COLO829 (cell line): ENCODE data around the gene SBNO2.
A peak's percentile ranks its signal among the peaks of the same experiment; 100 is the strongest.

Source experiments
- DNase-seq: peaks from one replicate; pipeline ENCODE4 v3.0.0; 2012; ENCODE audit warnings: low spot score

SBNO2 gene, protein sequence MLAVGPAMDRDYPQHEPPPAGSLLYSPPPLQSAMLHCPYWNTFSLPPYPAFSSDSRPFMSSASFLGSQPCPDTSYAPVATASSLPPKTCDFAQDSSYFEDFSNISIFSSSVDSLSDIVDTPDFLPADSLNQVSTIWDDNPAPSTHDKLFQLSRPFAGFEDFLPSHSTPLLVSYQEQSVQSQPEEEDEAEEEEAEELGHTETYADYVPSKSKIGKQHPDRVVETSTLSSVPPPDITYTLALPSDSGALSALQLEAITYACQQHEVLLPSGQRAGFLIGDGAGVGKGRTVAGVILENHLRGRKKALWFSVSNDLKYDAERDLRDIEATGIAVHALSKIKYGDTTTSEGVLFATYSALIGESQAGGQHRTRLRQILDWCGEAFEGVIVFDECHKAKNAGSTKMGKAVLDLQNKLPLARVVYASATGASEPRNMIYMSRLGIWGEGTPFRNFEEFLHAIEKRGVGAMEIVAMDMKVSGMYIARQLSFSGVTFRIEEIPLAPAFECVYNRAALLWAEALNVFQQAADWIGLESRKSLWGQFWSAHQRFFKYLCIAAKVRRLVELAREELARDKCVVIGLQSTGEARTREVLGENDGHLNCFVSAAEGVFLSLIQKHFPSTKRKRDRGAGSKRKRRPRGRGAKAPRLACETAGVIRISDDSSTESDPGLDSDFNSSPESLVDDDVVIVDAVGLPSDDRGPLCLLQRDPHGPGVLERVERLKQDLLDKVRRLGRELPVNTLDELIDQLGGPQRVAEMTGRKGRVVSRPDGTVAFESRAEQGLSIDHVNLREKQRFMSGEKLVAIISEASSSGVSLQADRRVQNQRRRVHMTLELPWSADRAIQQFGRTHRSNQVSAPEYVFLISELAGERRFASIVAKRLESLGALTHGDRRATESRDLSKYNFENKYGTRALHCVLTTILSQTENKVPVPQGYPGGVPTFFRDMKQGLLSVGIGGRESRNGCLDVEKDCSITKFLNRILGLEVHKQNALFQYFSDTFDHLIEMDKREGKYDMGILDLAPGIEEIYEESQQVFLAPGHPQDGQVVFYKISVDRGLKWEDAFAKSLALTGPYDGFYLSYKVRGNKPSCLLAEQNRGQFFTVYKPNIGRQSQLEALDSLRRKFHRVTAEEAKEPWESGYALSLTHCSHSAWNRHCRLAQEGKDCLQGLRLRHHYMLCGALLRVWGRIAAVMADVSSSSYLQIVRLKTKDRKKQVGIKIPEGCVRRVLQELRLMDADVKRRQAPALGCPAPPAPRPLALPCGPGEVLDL (N-terminal part only)

DNA sequence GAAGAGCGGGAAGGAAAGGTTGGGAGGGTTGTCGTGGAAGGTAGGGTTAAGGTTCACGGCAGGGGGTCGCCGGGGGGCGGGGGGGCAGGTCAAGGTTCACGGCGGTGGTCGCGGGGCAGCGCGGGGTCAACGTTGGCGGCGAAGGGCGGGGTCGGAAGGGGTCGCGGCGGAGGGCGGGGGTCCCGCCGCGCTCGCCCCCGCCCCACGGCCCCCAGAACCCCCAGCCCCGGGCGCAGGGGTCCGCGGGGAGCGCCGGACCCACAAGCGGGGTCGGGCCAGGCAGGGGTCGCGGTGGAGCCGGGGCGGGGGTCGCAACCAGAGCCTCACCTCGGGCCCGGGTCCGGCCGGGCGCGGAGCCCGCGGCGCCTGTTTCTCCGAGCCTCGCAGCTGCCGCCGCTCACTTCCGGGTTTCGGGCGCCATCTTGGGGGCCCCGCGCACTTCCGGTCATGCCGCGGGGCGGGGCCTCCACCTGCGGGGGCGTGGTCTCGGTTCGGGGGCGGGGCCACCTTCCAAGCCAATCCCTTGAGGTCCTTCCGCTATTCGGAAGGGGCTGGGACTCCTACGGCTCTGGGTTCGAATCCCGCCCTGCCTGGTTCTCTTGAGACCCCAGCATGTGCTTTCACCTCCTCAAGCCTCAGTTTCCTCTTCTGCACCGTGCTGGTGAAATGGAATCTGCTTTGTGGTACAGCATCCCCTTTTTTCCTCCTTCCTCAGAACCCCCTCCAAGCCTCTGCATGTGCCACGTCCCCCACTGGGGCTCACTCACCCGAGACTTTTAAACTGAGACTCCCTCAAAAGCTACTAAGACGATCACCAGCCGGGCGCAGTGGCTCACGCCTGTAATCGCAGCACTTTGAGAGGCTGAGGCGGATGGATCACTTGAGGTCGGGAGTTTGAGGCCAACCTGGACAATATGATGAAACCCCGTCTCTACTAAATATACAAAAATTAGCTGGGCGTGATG, at the start of gene SBNO2:
Gene SBNO2 (minus strand): TSS at position 424 of the 965 bp plus-strand sequence. CDS start 19,992 bp downstream, outside the sequence.
- peak; percentile 95 for DNase-seq

DNA sequence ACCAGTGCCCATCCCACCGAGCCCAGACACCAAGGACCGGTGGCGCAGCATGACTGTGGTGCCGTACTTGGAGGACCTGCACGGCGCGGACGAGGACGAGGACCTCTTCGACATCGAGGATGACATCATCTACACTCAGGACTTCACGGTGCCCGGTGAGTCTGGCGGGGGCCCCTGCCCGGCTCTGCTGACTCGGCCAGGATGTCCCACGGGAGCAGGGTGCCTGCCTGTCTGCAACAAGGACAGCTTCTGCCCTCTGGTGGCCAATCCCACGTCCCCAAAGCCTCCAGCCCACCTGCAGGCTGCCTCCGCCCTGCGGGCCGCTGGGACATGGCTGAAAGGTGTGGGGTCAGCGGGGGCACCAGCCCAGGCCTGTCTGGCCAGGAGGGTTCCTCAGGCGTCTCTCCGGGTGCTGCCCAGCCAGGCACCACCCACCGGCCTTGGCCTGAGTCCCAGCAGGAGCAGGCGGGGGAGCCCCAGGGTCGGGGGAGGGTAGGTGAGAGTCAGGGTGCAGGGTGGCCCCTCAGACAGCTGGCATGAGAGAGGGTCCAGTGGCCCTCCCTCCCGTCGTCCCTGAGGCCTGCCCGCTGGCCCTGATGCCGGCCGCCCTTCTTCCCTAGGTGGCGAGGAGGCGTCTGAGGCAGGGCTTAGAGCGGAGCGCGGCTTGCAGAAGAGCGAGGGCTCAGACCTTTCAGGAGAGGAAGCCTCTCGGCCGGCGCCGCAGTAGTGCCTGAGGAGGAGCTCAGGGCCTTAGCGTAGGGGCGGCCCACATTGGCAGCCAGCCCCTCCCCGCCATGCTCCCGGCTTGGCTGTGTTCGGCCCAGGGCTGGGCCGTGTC, 49.2 kb upstream of the SBNO2 start:
- no peak for DNase-seq

DNA sequence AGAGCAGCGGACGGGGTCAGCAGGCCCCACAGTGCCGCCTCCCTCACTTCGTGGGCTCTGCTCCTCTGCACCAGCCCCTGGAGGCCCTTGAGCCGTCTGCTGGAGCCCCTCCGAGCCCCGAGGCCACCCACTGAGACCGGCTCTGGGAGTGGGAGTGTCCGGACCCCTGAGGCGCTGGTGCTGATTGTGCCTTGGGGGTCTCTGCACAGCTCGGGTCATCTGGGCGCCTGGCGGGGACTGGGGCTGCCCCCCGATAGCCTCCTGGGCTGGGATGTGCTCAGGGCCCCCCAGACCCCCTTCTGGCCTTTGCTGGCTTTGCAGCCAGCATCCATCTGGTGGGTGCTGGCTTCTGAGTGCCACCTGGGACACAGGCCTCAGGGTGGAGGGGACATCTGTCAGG, 48.3 kb upstream of the SBNO2 start:
- DNase-seq = no peak

DNA sequence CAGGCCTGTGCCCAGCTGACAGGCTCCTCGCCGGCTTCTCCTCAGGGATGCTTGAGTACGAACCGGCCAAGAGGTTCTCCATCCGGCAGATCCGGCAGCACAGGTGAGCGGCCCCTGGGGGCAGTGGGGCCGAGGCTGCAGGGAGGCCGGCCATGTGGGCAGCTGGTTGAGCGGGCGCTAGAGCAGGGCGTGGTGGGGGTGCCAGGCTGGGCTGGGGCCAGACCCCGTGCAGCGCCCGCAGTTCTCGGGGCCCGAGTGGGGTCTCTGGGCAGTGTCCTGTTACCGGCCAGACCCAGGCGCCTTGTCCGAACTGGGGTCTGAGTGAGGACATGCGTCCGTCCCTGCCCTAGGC, 47.8 kb upstream of the SBNO2 start:
- no peak for DNase-seq

DNA sequence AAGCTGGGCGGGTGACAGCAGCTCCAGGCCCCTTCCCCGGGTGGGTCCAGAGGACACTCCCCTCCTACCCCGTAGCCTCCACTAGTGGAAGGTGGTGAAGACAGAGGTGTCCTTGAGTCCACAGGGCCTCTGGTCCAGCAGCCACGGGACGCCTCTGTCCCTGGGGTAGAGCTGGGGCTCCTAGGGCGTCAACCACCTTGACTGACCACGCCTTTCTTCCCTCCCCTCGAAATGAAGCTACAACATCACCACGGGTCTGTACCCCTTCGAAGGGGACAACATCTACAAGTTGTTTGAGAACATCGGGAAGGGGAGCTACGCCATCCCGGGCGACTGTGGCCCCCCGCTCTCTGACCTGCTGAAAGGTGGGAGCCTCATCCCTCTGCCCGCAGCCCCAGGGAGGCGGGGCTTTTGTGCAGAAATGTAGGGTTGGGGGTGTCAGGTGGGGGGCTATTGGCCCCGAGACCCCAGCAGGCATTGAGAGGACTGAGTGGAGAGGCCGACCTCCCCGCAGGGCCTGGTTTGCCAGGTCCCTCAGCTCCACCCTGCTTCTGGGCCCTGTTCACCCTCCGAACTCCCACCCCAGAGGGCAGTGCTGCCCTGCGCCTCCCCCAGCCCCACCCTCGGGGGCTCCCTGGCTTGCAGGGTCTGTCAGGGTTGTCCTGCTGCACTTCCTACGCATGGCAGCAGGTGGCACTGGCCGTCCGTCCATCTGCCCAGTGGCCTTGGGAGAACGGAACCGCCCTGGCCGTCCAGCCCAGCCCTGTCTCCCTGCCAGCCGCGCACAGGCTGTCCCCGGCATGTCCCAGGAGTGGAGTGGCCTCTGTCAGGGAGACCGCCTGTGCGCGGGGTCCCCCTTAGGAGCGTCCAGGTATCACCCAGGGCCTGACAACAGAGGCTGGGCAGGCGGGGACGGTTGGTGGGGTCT, 47.2 kb upstream of the SBNO2 start:
- DNase-seq = no peak

DNA sequence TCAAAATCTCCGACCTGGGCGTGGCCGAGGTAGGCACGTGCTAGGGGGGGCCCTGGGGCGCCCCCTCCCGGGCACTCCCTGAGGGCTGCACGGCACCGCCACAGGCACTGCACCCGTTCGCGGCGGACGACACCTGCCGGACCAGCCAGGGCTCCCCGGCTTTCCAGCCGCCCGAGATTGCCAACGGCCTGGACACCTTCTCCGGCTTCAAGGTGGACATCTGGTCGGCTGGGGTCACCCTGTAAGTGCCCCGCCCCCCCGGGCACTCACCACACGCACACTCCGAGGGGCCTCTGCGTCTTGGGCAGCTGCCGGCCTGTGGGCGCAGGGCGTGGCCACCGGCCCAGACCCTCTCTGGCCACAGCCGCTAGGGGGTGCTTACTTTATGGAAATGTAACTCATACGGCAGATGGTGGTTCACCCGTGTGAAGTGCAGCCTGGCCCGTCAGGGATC, 46.4 kb upstream of the SBNO2 start:
- no peak for DNase-seq

DNA sequence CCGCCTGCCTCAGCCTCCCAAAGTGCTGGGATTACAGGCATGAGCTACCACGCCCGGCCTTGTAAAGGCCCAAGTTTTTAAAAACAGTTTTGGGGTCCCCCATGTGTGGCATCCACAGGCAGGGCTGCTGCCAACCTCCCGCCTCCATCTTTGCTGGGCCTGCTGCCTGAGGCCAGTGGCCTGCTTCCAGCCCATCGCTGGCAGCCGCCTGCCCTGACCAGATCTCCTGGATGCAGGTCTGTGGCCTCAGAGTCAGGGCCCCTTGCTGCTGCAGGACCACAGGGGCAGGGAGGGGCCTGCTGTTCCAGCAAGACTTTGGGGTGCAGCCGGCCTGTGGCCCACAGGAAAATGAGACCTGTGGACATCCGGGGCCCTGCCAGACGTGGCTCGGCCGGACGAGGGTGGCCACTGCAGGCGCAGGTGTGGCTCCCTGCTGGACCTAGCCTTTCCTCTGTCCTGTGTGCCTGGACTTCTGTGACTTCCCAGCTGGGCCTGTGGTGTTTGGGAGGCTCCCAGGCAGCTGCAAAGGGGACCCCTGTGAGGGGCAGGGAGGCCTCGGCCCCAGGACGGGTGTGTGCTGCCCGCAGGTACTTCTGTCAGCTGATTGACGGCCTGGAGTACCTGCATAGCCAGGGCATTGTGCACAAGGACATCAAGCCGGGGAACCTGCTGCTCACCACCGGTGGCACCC, 45.9 kb upstream of the SBNO2 start:
- DNase-seq = no peak

DNA sequence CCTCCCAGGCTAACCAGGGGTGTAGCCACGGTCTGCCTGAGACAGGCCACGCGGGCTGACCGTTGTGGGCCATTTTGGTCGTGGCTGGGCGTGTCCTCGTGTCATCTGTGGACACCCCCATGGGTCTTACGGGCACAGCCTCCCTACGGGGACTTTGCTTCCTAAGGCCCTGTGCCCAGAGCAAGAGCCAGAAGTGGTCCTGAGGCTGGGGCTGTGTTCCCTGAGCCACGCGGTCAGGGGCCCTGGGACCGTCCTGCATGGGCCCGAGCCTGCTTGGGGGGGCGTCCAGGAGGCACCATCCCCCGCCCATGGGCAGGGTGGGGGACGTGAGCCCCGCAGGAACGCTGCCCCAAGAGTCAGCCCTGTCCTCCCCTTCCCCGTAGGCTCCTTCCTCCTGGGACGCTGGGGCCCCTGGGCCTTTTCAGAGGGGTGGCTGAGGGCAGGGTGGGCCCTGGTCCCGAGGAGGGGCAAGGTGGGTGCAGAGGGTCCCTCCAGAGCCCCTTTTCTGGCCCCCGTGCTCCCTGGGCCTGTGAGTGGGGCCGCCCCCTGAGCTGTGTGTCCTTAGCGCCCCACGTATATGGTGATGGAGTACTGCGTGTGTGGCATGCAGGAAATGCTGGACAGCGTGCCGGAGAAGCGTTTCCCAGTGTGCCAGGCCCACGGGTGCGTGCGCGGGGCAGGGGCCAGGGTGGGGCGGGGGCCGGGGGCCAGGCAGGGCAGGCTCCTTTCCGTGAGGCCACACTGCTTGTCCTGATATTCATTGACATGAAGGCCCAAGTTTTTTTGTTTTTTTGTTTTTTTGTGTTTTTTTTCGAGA, 44.9 kb upstream of the SBNO2 start:
- no peak for DNase-seq

DNA sequence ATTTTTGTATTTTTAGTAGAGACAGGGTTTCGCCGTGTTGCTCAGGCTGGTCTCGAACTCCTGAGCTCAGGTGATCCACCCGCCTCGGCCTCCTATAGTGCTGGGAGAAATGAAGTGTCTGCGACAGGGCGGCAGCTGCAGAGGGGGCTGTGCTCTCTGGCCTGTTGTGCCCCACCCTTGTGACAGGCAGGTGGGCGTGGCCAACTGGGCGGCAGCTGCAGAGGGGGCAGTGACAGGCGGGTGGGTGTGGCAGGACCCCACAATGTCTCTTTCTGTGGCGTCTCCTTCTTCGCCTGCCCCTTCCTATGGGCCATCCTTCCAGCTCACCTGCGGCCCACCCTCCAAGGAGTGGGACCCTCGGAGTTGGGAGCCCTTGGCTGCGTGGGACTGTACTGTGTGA, 43.3 kb upstream of the SBNO2 start:
- no peak for DNase-seq

DNA sequence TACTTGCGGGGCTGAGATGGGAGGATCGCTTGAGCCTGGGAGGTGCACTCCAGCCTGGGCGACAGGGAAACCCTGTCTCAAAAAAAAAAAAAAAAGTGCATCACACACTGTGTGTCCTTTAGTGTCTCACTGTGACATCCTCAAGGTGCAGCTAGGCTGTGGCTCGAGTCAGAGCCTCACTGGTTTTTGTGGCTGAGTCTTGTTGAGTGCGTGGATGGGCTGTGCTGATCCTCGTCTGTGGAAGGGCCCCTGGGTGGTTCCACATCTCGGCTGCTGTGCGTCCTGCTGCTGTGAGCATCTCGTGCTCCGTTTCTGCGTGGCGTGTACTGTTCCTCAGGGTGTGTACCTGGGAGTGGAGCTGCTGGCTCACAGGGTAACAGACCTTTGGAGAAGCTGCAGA, 42.7 kb upstream of the SBNO2 start:
- DNase-seq = no peak

DNA sequence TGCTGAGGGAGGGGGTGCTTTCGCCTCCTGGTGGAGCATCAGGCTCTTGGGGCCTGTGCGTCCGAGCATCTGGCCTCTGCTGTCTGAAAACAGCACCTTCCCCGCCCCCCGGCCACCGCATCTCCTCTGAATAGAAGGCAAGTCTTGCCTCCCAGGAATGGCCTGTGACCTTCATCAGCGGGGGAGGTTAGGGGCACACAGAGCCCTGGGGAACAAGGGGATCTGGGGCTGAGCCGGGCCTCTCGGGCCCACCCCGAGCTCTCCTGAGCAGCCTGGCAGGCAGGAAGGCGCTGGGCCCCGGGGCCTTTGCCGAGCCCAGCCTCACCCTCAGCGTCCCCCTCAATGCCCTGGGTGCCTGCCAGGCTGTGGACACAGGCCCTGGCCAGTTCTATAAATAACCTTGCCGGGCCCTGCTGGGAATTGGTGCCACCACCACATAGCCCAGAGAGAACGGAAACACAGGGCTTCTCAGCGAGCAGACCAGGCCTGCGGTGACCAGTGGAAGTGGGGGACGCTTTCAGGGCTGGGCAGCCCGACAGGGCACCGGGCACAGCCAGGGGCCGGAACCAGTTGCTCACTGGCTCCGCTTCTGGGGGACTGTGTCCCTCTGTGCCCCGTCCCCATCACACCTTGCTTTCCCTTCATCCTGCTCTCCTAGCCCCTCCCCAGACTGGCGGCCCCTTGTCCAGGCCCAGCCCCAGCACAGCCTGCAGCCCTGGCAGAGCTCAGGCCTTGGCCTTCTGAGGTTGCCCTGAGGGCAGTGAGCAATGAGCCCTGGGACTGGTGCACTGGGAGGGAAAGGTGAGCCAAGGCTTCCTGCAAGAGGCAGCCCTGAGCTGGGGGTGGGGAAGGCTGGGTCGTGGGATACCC, 41.0 kb upstream of the SBNO2 start:
- no peak for DNase-seq

DNA sequence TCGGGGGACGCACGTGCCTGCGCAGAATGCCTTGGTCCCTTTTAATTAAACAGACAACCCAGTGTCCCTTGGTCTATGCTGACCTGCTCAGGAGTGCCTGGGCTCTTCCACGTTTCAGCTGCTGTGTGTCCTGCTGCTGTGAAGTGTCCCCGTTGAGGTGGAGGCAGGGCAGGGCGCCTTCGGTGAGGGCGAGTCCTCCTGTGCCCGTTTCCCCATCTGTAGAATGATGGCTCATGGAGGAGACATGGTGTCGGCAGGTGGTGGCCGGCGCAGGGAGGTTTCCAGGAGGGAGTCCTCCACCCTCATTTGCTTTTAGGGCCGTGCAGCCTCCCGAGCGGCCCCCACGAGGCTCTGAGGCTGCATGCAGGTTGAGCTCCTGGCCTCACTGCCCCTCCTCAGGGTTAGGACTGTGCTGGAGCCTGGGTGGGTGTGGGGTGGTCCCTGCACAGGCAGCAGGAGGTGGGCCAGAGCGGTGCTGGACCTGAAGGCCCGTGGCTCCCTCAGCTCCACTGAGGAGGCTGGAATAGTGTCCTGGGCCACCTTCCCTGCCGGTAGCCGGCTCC, 40.3 kb upstream of the SBNO2 start:
- no peak for DNase-seq

DNA sequence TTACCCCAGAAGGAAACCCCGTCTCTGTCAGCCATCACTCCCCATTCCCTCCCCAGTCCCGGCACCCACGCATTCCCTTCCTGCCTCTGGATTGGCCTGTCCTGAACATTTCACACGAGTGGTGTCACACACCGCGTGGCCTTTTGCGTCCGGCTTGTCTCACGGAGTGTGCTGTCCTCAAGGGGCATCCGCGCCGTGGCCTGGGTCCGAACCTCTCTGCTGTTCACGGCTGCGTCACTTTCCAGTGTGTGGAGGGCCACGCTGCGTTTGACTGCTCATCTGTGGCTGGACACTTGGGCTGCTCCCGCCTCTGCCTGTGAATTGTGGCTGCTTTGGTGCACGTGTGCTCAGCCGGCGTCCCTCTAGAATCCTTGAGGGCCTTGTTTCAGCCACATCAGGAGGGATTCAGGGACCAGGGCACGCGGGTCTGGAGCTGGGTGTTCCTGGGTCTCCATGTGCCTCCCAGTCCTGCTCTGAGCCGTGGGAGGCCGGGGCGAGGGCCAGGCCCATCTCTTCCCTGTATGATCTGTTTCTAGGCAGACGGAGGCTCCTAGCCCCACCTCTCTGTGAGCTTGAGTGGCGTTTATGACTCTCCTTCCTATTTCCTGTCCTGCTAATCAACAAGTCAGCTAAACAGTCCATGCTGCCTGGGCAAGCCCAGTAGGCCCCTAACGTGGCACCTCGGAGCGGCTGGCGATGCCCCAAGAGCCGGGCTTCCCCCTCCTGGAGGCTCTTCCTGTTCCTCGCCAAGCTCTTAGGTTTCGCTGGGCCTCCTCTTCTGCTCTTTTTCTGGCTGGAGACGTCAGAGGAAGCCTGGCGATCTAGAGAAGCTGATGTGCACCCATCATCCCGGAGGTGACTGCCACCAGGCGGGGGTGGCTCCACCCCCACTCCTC, 39.6 kb upstream of the SBNO2 start:
- DNase-seq = no peak

DNA sequence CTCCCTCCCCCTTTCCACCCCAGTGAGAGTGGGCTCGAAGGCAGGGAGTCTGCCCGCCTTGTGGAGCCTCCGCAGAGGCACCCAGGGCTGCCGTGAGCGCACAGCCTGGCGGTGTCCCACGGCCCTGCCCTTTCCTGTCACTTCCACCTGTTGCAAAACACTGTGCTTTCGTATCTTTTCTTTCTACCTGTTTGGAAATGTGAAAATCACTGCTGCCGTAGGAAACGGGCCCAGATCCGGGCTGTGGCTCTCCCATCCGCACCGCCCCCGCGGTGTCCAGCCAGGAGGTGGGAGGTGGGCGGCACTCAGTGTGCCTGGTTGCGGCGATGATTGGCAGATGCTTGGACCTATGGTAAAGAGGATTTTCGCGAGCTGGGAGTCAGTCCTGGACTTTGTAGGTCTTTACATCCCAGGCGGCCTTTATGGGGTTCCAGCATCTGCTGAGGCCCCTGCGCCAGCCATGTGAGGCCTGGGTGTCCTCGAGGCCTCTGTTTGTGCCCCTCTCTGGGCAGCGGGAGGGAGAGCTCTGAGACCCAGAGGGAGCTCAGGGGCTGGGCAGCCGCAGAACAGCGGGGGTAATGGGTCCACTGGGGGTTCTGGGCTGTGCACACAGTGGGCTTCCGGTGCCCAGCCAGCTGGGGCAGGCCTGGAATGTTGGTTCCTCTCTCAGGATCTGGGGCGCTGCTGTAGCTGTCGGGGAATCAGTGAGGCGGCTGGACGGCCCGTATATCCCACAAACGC, 37.6 kb upstream of the SBNO2 start:
- no peak for DNase-seq

DNA sequence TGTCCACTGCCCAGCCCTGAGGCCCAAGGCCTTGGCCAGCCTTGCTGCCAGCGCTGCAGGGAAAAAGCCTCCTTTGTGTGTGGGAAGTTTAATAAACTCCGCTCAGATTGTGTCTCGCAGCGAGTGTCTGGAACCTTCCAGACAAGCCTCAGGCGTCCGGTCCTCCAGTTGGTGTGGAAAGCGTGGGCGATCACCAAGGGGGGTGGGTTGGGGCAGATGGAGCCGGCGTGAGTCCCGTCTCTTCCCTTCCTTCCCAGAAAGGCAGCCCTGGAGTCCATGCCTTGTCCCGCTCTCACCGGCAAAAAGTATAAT, 36.1 kb upstream of the SBNO2 start:
- DNase-seq = peak; percentile 11
